Dedifferentiated amniotic fluid mesenchymal stem cell (primary cell): ENCODE results near the gene PCP2.
"Not testable (repeated sequence)": the region's sequence is repeated elsewhere in the genome, so short reads cannot be mapped to it uniquely, and the experiment has no call there.

Source experiments
- DNase-seq: peaks from one replicate; pipeline ENCODE4 v3.0.0-alpha.2; 2016; ENCODE audit errors: extremely low spot score

The PCP2 gene

DNA sequence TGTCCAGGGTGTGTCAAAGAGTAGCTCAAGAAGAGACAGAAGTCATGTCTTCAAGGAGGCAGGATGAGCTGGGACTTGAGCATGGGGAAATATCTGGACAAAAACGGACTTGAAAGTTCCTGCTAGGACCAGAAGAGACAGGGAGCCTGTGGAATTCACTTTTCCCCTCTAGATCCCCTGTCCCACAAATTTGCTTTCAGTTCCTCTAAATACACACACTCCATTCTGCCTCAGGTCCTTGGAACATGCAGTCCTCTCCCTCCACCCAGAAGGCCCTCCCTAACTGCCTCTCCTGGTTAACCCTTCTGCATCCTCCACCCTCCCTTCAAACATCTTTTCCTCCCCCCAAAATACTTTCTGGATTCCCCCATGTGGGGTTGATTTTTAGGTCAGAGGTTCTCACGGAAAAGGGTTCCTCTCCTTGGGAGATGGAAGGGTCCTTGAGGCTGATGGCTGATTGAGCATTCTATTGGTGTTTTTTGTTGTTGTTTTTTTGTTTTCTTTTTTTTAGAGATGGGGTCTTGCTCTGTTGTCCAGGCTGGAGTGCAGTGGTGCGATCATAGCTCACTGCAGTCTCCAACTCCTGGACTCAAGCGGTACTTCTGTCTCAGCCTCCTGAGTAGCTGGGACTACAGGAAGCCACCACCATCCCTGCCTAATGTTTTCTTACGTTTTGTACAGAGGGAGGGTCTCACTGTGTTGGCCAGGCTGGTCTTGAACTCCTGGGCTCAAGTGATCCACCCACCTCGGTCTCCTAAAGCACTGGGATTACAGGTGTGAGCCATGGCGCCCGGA, 28.4 kb upstream of the PCP2 start:
- DNase-seq: no peak

DNA sequence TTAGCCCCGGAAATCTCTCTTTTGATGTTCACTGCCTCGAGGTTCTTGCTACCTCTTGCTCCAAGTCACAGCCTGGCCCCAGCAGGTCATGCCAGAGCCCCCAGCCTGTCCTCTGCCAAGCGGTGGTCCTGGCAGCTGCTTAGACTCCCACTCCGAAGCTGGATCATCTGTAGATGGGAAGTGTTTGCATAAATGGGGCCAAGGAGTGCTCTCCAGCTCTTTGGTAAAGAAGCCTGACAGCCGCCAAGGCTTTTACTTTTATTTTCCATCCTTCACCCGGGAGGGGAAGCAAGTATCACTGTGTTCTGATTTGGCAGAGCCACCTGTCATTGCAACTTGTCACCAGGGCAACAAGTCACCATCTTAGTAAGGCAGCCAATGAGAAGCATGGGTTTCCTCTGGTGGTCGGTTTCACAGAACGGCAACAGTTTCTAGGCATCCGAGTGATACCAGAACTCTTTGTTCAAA, 24.7 kb upstream of the PCP2 start:
- DNase-seq: no peak

DNA sequence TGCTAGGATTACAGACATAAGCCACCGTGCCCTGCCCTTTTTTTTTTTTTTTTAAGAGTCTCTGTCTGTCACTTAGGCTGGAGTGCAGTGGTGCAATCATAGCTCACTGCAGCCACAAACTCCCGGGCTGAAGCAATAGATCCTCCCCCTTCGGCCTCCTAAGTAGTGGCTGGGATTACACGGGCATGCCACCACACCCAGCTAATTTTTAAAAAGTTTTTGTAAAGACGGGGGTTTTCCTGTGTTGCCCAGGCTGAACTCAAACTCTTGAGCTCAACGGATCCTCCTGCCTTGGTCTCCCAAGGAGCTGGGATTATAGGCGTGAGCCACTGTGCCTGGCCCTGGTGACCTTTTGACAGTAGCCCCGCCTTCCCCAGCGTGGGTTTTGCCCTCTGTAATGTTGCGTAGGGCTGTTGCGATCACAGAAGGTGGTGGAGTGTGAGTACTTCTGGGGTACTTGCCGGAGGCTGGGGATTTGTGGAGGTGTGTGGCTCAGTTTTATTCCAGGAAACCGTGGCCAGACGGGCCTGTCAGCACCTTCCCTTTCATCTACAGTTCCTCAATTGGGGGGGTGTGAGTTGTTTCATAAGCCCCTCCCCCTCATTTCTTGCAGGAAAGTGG, 23.7 kb upstream of the PCP2 start:
- DNase-seq: no peak

GRCh38 chr19:7655581-7655980, 22.1 kb upstream of the PCP2 start:
- DNase-seq: no peak

- DNase-seq: peak; percentile 18
Measured at GRCh38 chr19:7654401-7654800, 20.9 kb upstream of the PCP2 start.

GRCh38 chr19:7652061-7652641, 18.6 kb upstream of the PCP2 start:
- peak; percentile 57 for DNase-seq

DNA sequence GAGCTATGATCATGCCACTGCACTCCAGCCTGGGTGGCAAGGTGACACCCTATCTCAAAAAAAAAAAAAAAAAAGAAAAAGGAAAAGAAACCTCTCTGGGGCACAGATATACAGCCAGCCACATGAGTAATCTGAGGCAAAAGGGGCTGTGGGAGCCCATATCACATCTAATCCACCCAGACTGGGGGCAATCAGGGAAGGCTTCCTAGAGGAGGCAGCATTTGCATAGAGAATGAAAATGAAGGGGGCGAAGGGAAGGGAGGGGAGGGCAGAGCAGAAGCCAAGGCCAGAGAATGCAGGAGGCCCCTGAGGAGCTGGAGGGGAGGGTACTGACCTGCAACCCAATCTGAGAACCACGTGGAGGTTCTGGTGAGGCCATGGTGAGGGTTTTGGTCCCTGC, 16.6 kb upstream of the PCP2 start:
- no peak for DNase-seq

GRCh38 chr19:7648265-7649014, 14.9 kb upstream of the PCP2 start:
- no peak for DNase-seq

GRCh38 chr19:7647156-7647555, 13.6 kb upstream of the PCP2 start:
- no peak for DNase-seq

DNA sequence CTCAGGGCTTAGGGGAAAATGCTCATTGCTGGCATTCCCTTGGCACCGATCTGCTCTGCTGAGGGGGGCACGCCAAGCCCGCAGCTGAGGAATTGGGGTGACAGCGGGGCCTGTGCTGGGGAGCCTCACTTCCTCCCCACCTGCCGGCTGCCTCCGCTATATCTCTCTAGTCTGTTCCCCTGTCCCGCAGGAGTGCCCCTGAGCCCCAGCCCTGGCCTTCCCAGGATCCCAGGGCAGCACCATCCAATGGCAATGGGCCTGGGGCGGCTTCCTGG, 12.8 kb upstream of the PCP2 start:
- DNase-seq: no peak

DNA sequence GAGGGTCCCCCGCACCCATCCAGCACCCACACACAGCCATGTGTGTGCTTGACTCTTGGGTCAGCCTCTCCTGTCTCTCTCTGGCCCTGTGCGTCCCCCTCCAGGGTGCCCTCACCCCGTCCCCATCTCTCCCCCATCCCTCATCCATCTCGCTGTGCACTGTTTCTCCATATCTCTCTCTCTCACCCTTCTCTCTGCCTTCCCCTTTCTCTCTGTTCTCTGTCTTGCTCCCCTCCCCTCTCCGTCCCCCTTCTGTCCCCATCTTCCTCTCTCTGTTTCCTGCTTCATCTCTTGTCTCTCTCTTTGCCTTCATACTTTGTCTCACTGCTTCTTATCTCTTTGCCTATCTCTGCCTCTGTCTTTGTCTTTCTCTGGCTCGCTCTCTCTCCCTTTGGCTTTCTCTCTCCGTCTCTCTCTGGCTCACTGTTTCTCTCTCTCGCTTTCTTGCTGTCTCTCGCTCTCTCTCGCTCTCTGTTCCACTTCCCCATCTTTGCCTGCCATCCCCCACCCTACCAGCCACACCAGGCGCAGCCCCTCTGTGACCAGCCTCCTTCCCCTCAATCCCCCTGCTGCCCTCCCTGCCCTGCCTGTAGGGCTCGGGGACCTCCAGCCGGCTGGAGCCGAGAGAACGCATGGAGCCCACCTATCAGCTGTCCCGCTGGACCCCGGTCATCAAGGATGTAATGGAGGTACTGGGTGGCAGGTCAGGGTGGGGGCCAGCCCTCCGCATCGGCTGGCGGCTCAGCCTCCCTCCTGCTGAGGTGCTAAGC, 12.3 kb upstream of the PCP2 start:
- DNase-seq: no peak

DNA sequence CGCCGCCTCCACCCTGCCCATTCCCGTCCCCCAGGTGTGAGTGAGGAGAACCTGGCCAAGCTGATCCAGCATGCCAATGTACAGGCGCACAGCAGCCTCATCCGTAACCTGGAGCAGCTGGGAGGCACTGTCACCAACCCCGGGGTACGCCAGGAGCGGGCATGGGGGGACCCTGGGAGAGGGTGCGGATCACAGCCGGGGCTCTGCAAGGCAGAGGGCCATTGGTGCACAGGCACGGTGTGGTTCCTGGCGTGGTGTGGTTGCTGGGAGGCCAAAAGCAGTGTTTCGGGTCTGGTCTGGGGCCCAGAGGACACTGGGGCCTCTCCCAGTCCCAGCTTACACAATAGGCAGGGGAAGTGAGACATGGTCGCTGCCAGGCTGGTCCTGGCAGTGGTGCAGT, 11.6 kb upstream of the PCP2 start:
- DNase-seq: no peak

DNA sequence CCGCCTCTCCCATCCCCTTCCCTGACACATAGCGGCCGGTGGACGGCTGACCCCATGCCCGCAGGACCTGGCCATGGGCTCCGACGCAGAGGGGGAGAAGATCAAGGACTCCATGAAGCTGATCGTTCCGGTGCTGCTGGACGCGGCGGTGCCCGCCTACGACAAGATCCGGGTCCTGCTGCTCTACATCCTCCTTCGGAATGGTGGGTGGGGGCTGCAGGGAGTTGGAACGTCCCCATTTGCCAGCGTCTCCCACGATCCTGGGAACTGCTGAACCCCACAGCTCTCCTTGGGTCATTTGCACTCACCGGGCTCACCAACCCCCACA, 11.0 kb upstream of the PCP2 start:
- DNase-seq: no peak

DNA sequence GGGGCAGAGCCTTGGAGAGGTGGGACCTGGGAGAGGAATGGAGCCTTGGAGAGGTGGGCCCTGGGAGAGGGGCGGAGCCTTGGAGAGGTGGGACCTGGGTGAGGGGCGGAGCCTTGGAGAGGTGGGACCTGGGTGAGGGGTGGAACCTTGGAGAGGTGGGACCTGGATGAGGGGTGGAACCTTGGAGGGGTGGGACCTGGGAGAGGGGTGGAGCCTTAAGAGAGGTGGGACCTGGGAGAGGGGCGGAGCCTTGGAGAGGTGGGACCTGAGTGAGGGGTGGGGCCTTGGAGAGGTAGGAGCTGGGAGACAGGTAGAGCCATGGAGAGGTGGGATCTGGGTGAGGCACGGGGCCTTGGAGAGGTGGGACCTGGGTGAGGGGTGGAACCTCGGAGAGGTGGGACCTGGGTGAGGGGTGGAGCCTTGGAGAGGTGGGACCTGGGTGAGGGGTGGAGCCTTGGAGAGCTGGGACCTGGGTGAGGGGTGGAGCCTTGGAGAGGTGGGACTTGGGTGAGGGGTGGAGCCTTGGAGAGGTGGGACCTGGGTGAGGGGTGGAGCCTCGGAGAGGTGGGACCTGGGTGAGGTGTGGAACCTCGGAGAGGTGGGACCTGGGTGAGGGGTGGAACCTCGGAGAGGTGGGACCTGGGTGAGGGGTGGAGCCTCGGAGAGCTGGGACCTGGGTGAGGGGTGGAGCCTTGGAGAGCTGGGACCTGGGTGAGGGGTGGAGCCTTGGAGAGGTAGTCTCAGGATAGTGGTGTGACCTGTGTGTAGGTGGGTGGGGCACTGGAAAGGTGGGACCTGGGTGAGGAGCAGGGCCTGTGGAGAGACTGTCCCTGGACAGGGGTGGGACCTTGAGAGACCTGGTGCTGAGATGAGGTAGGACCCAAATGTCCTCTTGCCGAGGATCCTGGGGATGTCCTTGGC, 10.4 kb upstream of the PCP2 start:
- not testable (repeated sequence) for DNase-seq

- DNase-seq: no peak
Measured at GRCh38 chr19:7643031-7643415, 9.5 kb upstream of the PCP2 start.

GRCh38 chr19:7642295-7643030, 8.9 kb upstream of the PCP2 start:
- no peak for DNase-seq

DNA sequence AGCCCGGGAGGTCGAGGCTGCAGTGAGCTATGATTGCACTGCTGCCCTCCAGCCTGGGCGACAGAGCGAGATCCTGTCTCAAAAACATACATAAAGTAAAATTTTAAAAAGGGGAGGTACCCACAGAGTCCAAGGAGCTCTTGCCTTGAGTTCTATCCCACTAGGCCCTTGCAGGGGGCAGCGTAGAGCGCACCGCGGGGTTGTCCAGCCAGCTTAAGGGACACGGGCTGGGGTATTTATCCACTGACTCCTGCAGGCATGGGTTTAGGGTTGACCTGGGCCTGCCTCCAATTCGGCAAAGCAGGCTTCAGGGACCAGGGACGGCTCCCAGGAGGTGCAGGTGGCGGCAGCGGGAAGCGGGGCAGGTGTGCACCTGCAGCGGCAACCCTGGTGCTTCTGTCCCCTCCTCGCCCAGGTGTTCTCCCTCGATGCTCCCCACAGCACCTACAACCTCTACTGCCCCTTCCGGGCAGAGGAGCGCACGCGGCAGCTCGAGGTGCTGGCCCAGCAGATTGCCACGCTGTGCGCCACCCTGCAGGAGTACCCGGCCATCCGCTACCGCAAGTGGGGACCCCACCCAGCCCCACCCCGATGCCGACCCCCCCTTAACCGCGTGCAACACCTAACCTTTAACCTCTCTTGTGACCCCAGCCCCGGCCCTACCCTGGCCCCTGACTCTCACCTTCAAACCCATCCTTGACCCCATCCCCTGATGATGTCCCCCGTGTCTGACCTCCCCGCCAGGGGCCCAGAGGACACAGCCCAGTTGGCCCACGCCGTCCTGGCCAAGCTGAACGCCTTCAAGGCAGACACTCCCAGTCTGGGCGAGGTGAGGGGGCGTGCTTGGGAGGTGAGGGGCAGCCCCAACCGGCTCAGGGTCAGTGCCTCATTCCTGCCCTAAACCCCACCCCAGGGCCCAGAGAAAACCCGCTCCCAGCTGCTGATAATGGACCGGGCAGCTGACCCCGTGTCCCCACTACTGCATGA, 8.1 kb upstream of the PCP2 start:
- DNase-seq: no peak

DNA sequence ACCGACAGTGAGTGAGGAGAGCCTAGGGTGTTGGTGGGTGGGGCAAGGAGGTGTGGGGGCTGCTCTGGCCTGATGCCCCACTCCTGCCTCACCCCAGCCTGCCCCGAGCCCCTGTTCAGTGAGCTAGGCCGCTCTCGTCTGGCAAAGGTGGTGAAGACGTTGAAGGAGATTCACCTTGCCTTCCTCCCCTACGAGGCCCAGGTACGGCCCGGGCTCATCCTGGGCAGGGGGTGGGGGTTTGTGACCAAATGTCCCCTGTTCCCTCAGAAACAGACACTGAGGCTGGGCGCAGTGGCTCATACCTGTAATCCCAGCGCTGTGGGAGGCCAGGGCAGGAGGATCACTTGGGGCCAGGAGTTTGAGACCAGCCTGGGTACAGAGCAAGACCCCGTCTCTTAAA, 7.3 kb upstream of the PCP2 start:
- no peak for DNase-seq

DNA sequence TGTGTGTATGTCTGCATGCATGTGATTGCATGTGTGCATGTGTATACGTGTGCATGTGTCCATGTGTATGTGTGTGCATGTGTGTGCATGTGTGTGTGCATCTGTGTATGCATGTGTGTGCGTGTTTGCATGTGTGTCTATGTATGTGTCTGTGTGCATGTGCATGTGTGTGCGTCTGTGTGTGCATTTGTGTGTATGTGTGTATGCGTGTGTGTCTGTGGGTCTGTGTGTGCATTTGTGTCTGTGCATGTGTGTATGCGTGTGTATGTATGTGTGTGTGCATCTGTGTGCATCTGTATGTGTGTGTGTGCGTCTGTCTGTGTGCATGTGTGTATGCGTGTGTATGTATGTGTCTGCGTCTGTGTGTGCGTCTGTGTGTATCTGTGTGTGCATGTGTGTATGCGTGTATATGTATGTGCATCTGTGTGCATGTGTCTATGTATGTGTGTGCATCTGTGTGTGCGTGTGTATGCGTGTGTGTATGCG, 6.4 kb upstream of the PCP2 start:
- no peak for DNase-seq
